OCI-LY3 (cell line): ENCODE measurements around the gene TANC1.

Source experiments
- H2AFZ ChIP-seq: fragments of 200-600, 300-600 bp; shearing (Covaris generic); 2 replicates; pipeline ENCODE4 v1.6.0; 2014; ENCODE audit warnings: antibody characterized with exemption, low read depth, low read length
- H3K27ac ChIP-seq: fragments of 200-600, 300-600 bp; sonication (generic); 2 replicates; pipeline ENCODE4 v1.5.1; 2014; ENCODE audit warnings: mild to moderate bottlenecking, low read length, moderate library complexity, mixed read lengths
- H3K27me3 ChIP-seq: fragments of 200-600, 300-600 bp; sonication (generic); 2 replicates; pipeline ENCODE4 v1.6.1; 2014; ENCODE audit warnings: low read depth, low read length, mixed read lengths
- H3K36me3 ChIP-seq: fragments of 200-600, 300-600 bp; sonication (generic); replicated peaks from 2 replicates; pipeline ENCODE3; 2014; ENCODE audit warnings: low read depth, low read length, mixed read lengths
- H3K4me1 ChIP-seq: fragments of 300-600, 200-600 bp; sonication (generic); 2 replicates; pipeline ENCODE4 v1.6.1; 2014; ENCODE audit warnings: low read length, mixed read lengths
- H3K4me2 ChIP-seq: fragments of 200-600, 300-600 bp; sonication (generic); 2 replicates; pipeline ENCODE4 v1.6.1; 2014; ENCODE audit warnings: low read length, mixed read lengths
- H3K4me3 ChIP-seq: fragments of 300-600, 200-600 bp; sonication (generic); 2 replicates; pipeline ENCODE4 v1.5.1; 2014; ENCODE audit warnings: antibody characterized with exemption, mild to moderate bottlenecking, low read length, moderate library complexity
- H3K79me2 ChIP-seq: fragments of 300-600, 200-600 bp; shearing (Covaris generic); 2 replicates; pipeline ENCODE4 v1.6.1; 2014; ENCODE audit warnings: mild to moderate bottlenecking, low read length, mixed read lengths
- H3K9ac ChIP-seq: fragments of 300-600, 200-600 bp; shearing (Covaris generic); 2 replicates; pipeline ENCODE4 v1.6.0; 2014; ENCODE audit warnings: mild to moderate bottlenecking, low read length, moderate library complexity
- H3K9me3 ChIP-seq: fragments of 200-600, 300-600 bp; shearing (Covaris generic); 2 replicates; pipeline ENCODE4 v1.6.1; 2014; ENCODE audit warnings: low read length, mixed read lengths; ENCODE audit not compliant: insufficient read depth
- H4K20me1 ChIP-seq: fragments of 200-600, 300-600 bp; sonication (generic); 2 replicates; pipeline ENCODE4 v1.6.1; 2016; ENCODE audit warnings: low read length, mixed read lengths; ENCODE audit not compliant: insufficient read depth
- EZH2phosphoT487 ChIP-seq: fragments of 200-600 bp; shearing (Covaris generic); IDR thresholded peaks from 2 replicates; pipeline ENCODE4 v1.6.1; 2018; ENCODE audit warnings: antibody characterized with exemption, mixed run types, low read depth
- TF ChIP-seq, protein P1 (sequence below): fragments of 200-600, 300-600 bp; sonication (generic); IDR thresholded peaks from 2 replicates; pipeline ENCODE4 v1.5.1; 2014; ENCODE audit warnings: antibody characterized with exemption, low read length, low read depth

TANC1 gene

DNA sequence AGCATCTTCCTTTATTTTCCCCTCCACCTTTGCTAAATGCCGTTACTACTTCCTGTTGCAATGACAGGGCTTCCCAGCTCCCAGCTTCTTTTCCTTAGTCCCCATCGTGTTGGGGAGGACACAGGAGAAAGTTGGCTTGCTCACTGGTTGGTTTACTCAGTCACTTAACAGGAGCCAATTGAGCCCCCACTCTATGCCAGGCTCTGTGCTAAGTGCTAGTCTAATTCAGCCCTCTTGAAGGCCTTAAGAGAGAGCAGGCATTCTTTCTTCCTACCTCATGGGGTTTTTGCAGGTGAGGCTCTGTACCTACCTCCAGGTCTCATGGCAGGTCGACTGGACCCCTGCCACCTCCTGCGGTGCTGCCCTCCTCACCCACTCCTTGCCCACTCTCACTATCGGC is 20.1 kb downstream of the TANC1 start:
- no peaks in the 10 kb centered on the region for H3K9me3 ChIP-seq
- H3K4me2 ChIP-seq: peak overlapping the region; percentile 24; the same call in 1 of the 2 replicates
- H4K20me1 ChIP-seq: no peaks in the 10 kb centered on the region
- H2AFZ ChIP-seq: peak overlapping the region; percentile 60; the same call in 1 of the 2 replicates
- H3K4me3 ChIP-seq: 0 out of 2 replicates have a peak overlapping the region, but pooled peaks have one; percentile 15
- H3K27me3 ChIP-seq: no peaks in the 10 kb centered on the region
- no peak overlapping the region for H3K27ac ChIP-seq
- no peaks in the 10 kb centered on the region for H3K36me3 ChIP-seq
- peaks cover 6% of the 10 kb centered on the region; the same call in 1 of the 2 replicates for H3K4me1 ChIP-seq
- no peak for TF ChIP-seq EZH2phosphoT487
- TF ChIP-seq, protein P1, sequence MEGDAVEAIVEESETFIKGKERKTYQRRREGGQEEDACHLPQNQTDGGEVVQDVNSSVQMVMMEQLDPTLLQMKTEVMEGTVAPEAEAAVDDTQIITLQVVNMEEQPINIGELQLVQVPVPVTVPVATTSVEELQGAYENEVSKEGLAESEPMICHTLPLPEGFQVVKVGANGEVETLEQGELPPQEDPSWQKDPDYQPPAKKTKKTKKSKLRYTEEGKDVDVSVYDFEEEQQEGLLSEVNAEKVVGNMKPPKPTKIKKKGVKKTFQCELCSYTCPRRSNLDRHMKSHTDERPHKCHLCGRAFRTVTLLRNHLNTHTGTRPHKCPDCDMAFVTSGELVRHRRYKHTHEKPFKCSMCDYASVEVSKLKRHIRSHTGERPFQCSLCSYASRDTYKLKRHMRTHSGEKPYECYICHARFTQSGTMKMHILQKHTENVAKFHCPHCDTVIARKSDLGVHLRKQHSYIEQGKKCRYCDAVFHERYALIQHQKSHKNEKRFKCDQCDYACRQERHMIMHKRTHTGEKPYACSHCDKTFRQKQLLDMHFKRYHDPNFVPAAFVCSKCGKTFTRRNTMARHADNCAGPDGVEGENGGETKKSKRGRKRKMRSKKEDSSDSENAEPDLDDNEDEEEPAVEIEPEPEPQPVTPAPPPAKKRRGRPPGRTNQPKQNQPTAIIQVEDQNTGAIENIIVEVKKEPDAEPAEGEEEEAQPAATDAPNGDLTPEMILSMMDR: no peak
- no peak overlapping the region for H3K9ac ChIP-seq
- no peaks in the 10 kb centered on the region for H3K79me2 ChIP-seq

DNA sequence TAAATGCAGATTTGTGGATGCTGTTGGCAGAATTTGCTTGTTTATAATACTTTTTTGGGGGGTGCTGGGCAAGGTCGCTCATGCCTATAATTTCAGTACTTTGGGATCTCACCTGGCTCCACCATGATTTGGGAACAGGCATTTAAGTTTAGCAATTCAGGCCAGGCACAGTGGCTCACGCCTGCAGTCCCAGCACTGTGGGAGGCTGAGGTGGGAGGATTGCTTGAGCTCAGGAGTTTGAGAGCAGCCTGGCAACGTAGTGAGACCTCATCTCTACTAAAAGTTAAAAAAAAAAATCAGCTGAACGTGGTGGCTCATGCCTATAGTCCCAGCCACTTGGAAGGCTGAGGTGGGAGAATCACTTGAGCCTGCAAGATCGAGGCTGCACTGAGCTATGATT is 20.7 kb downstream of the TANC1 start:
- no peaks in the 10 kb centered on the region for H3K27me3 ChIP-seq
- no peak overlapping the region for H3K4me2 ChIP-seq
- no peaks in the 10 kb centered on the region for H3K36me3 ChIP-seq
- H2AFZ ChIP-seq: no peak overlapping the region
- H3K4me3 ChIP-seq: no peak overlapping the region
- no peaks in the 10 kb centered on the region for H3K79me2 ChIP-seq
- no peak overlapping the region for H3K27ac ChIP-seq
- peaks cover 6% of the 10 kb centered on the region; the same call in 1 of the 2 replicates for H3K4me1 ChIP-seq
- TF ChIP-seq, protein P1: no peak
- no peak for TF ChIP-seq EZH2phosphoT487
- H3K9me3 ChIP-seq: no peaks in the 10 kb centered on the region
- no peaks in the 10 kb centered on the region for H4K20me1 ChIP-seq
- H3K9ac ChIP-seq: no peak overlapping the region

DNA sequence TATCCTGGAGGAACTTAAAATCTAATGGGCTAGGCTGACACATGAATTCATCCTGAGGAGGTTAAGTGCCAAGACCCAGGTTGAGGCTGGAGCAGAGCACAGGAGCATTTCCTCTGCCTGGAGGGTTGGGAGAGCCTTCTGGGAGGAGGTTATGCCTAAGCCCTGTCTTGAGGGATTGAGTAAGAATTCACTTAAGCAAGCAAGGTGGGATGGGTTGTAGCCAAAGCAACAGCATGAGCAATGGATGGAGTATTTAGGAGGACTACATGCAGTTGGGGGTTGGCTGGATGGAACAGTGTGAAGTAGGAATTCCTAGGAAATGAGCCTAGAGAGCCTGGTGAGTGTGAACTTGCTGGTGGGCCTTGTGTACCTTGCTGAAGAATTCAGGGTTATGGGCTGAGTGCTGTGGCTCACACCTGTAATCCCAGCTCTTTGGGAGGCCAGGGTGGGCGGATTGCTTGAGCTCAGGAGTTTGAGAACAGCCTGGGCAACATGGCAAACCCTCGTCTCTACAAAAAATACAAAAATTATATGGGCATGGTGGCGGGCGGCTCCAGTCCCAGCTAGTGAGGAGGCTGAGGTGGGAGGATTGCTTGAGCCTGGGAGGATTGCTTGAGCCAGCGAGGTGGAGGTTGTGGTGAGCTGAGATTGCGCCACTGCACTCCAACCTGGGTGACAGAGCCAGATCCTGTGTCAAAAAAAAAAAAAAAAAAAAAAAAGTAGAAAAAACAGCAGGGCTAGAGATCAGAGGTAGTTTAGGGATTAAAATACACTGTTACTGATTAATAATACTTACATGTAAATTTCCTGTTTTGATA is 22.2 kb downstream of the TANC1 start:
- Histone ChIP-seq H3K4me2 (no peak overlapping the region), H3K27ac (no peak overlapping the region), H4K20me1 (no peaks in the 10 kb centered on the region), H3K4me3 (no peak overlapping the region), H3K27me3 (no peaks in the 10 kb centered on the region), H2AFZ (no peak overlapping the region), H3K79me2 (no peaks in the 10 kb centered on the region), H3K4me1 (peaks cover 16% of the 10 kb centered on the region), H3K36me3 (no peaks in the 10 kb centered on the region), H3K9ac (no peak overlapping the region), H3K9me3 (no peaks in the 10 kb centered on the region)
- TF ChIP-seq EZH2phosphoT487: no peak
- TF ChIP-seq, protein P1: no peak

DNA sequence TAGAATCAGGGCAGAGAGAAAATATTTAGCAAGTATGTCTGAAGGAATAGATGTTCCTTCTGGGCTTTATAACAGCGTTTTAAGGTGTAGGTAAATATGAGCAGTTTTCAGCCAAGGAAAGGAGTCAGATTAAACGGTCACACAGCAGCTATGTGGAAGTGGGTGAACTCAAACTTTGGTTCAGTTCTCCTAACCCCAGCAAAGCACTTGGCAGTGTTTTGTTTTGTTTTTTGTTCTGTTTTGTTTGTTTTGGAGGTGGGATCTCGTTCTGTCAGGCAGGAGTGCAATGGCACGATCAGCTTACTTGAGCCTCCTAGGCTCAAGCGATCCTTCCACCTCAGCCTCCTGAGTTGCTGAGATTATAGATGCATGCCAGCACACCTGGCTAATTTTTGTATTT is 24.6 kb downstream of the TANC1 start:
- Histone ChIP-seq H3K9ac (no peak overlapping the region), H3K36me3 (no peaks in the 10 kb centered on the region), H3K4me2 (no peak overlapping the region), H4K20me1 (no peaks in the 10 kb centered on the region), H3K4me3 (no peak overlapping the region), H3K4me1 (peaks cover 13% of the 10 kb centered on the region), H2AFZ (no peak overlapping the region), H3K27me3 (no peaks in the 10 kb centered on the region), H3K79me2 (no peaks in the 10 kb centered on the region), H3K27ac (no peak overlapping the region), H3K9me3 (no peaks in the 10 kb centered on the region)
- no peak for TF ChIP-seq EZH2phosphoT487
- TF ChIP-seq, protein P1: no peak
